NCI-H226 (cell line): ENCODE measurements around the gene MN1.

ENCODE experiments used
- DNase-seq: peaks from one replicate; pipeline ENCODE4 v3.0.0-alpha.2; 2015

Gene MN1

DNA sequence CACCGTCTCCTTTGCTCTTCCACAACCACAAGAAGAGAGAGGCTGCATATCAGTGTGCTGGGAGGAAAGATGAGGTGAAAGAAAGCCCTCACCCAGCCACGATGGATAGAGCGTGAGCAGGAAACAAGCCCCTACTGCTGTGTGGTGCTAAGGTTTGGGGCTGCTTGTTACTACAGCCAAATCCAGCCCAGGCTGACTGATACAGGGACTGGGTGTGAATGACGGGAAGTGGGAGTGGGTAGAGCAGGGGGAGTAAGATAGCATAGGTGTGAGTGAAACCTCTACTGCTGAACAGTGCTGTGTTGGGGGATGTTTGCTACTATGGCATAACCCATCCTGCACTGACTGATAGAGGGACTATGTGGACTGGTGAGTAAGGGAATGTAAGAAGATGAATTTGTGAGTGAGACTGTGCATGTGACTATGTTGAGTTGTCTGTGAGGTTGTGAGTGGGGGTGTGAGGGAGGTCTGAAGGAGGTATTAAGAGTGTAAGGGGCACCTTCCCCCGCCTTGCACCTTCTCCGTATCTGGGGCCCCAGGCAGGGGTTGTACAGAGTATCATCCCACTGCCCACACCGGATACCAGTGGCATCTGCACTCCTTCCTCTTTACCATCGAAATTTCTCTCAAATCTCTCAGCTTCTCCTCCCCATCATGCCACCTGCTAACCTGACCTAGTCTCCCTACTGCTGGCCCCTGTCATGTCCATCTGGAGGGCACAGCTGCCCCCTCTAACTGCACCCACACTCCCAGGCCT lies 91.5 kb downstream of the MN1 start:
- no peak for DNase-seq

DNA sequence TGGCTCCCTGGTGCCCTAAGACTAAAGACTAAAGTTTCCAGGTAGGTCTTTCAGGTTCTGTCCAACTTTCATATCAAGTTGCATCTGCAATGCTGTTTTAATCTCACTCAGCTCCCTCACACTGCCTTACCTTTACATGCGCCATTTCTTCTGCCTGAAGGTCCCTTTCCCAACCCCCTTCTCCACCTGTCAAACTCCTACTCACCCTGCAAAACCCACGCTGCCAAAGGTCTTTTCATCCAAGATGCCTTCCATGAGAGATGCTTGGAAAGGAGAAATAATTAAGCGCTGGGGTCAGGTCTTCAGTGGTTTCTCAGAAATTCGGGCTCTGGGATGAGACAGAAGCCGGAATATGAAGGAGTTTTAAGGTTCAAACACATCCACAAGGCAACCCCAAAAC lies 95.1 kb downstream of the MN1 start:
- no peak for DNase-seq

- no peak for DNase-seq
These were observed 96.0 kb downstream of the MN1 start for GRCh38 chr22:27705408-27706080.

GRCh38 chr22:27704581-27704980 lies 97.0 kb downstream of the MN1 start:
- no peak for DNase-seq

- no peak for DNase-seq
These were observed 102.1 kb downstream of the MN1 start for GRCh38 chr22:27699383-27700019.

GRCh38 chr22:27698813-27699212 lies 102.7 kb downstream of the MN1 start:
- no peak for DNase-seq
